Mesodermal cell (in vitro differentiated cells): ENCODE data around the gene EFR3B. TPM values are rescaled to one million over a fixed set of nuclear protein-coding genes. Genes with fewer than 3 reads are reported as not detected.
A peak's percentile ranks its signal among the peaks of the same experiment; 100 is the strongest.
"Not testable (repeated sequence)": the region's sequence is repeated elsewhere in the genome, so short reads cannot be mapped to it uniquely, and the experiment has no call there.

Source experiments
- H3K27ac ChIP-seq: 2 replicates; pipeline ENCODE4 v1.7.0; 2013; ENCODE audit warnings: mild to moderate bottlenecking, low read depth, low read length, moderate library complexity; ENCODE audit not compliant: severe bottlenecking
- H3K36me3 ChIP-seq: 2 replicates; pipeline ENCODE4 v1.7.1; 2013; ENCODE audit warnings: mild to moderate bottlenecking, low read length, moderate library complexity; ENCODE audit not compliant: control insufficient read depth, insufficient read depth
- H3K4me1 ChIP-seq: one replicate; pipeline ENCODE4 v1.7.1; 2013; ENCODE audit warnings: mild to moderate bottlenecking, low read length; ENCODE audit not compliant: insufficient read depth, control insufficient read depth, poor library complexity, severe bottlenecking
- H3K4me3 ChIP-seq: 2 replicates; pipeline ENCODE4 v1.7.0; 2013; ENCODE audit warnings: low read length, control low read depth, mild to moderate bottlenecking; ENCODE audit not compliant: insufficient read depth, poor library complexity, severe bottlenecking; ENCODE audit errors: extremely low read depth
- H3K9me3 ChIP-seq: 2 replicates; pipeline ENCODE4 v1.7.1; 2013; ENCODE audit warnings: mild to moderate bottlenecking, low read length, moderate library complexity; ENCODE audit not compliant: control insufficient read depth
- WGBS, 2 experiments: methylation state at CpG; one replicate each; pipeline ENCODE4 v1.1.5; 2013; ENCODE audit warnings: missing lambda C conversion rate in 2 of 2; ENCODE audit not compliant: insufficient coverage in 2 of 2; 5-methylcytosine and 5-hydroxymethylcytosine counted together
- polyA plus RNA-seq, 2 experiments: library from polyadenylated mRNA; stranded (reverse); fragments of 50-300 nt; gene quantifications; one replicate each; pipeline ENCODE4 v1.2.3, GENCODE V29; 2013

Gene EFR3B
- 8.1 TPM for polyA plus RNA-seq (2013, experiment 1 of 2)
- polyA plus RNA-seq (2013, experiment 2 of 2) = 6.0 TPM

- Histone ChIP-seq H3K4me3 (peak within 1 kb of the TSS; percentile 78), H3K9me3 (no peaks in the 10 kb centered on the region), H3K36me3 (no peaks in the 10 kb centered on the region), H3K4me1 (peaks cover 28% of the 10 kb centered on the region), H3K27ac (peak within 1 kb of the TSS; percentile 85)
- 0 to 1% methylated on average over 40 to 44 of the region's 54 CpGs for WGBS, 2 experiments
Measured at GRCh38 chr2:25041928-25042320, at the start of gene EFR3B. EFR3B (plus strand) TSS chr2:25042076; CDS start chr2:25042313, 237 bp downstream.

- Histone ChIP-seq H3K4me3 (no peak overlapping the region), H3K36me3 (no peaks in the 10 kb centered on the region), H3K27ac (no peak overlapping the region), H3K9me3 (no peaks in the 10 kb centered on the region), H3K4me1 (peaks cover 9% of the 10 kb centered on the region)
- 66 to 79% methylated on average over 5 to 6 of the region's 6 CpGs for WGBS, 2 experiments
Measured at GRCh38 chr2:24993406-24994145, 48.3 kb upstream of the EFR3B start.

- Histone ChIP-seq H3K27ac (no peak overlapping the region), H3K36me3 (no peaks in the 10 kb centered on the region), H3K4me3 (no peak overlapping the region), H3K4me1 (peaks cover 9% of the 10 kb centered on the region), H3K9me3 (no peaks in the 10 kb centered on the region)
- 92 to 100% methylated on average over 1 of the region's 1 CpG for WGBS, 2 experiments
Measured at GRCh38 chr2:24994146-24994724, 47.6 kb upstream of the EFR3B start.

- WGBS, 2 experiments = 80 to 100% methylated on average over 1 to 2 of the region's 8 CpGs
- not testable (repeated sequence) for H3K4me1 ChIP-seq, H3K36me3 ChIP-seq, H3K9me3 ChIP-seq, H3K4me3 ChIP-seq, H3K27ac ChIP-seq
Measured at GRCh38 chr2:24999097-24999496, 42.8 kb upstream of the EFR3B start.

GRCh38 chr2:25000036-25000435, 41.8 kb upstream of the EFR3B start:
- Histone ChIP-seq H3K4me1 (peaks cover 5% of the 10 kb centered on the region), H3K4me3 (no peak overlapping the region), H3K9me3 (no peaks in the 10 kb centered on the region), H3K27ac (no peak overlapping the region), H3K36me3 (no peaks in the 10 kb centered on the region)
- WGBS, 2 experiments = no CpG with 5 or more reads among the region's 4 CpGs

GRCh38 chr2:25000503-25001324, 41.2 kb upstream of the EFR3B start:
- H3K36me3 ChIP-seq = no peaks in the 10 kb centered on the region
- H3K4me1 ChIP-seq = peaks cover 5% of the 10 kb centered on the region
- no peak overlapping the region for H3K4me3 ChIP-seq
- H3K9me3 ChIP-seq = no peaks in the 10 kb centered on the region
- WGBS, 2 experiments = 62 to 64% methylated on average over 5 to 6 of the region's 6 CpGs
- no peak overlapping the region for H3K27ac ChIP-seq

- WGBS, 2 experiments = 91 to 95% methylated on average over 6 to 7 of the region's 7 CpGs
- no peaks in the 10 kb centered on the region for H3K36me3 ChIP-seq
- H3K4me1 ChIP-seq = peaks cover 5% of the 10 kb centered on the region
- no peak overlapping the region for H3K27ac ChIP-seq
- no peaks in the 10 kb centered on the region for H3K9me3 ChIP-seq
- no peak overlapping the region for H3K4me3 ChIP-seq
Measured at GRCh38 chr2:25001325-25001637, 40.6 kb upstream of the EFR3B start.

GRCh38 chr2:25002066-25002465, 39.8 kb upstream of the EFR3B start:
- H3K27ac ChIP-seq = no peak overlapping the region
- H3K4me3 ChIP-seq = no peak overlapping the region
- H3K4me1 ChIP-seq = peaks cover 2% of the 10 kb centered on the region
- H3K36me3 ChIP-seq = no peaks in the 10 kb centered on the region
- H3K9me3 ChIP-seq = no peaks in the 10 kb centered on the region
- WGBS, 2 experiments = 100% methylated on average over 1 of the region's 1 CpG; no CpG with 5 or more reads in 1 of the 2 experiments

GRCh38 chr2:25009954-25010353, 31.9 kb upstream of the EFR3B start:
- H3K4me1 ChIP-seq = no peaks in the 10 kb centered on the region
- 83 to 90% methylated on average over 10 to 11 of the region's 11 CpGs for WGBS, 2 experiments

GRCh38 chr2:25011342-25011741, 30.5 kb upstream of the EFR3B start:
- not testable (repeated sequence) for H3K4me3 ChIP-seq, H3K36me3 ChIP-seq, H3K9me3 ChIP-seq, H3K4me1 ChIP-seq, H3K27ac ChIP-seq
- 93 to 100% methylated on average over 1 of the region's 2 CpGs for WGBS, 2 experiments

More at GRCh38 chr2:25009954-25010353, 31.9 kb upstream of the EFR3B start:
- Histone ChIP-seq H3K36me3 (no peaks in the 10 kb centered on the region), H3K4me3 (no peak overlapping the region), H3K27ac (no peak overlapping the region), H3K9me3 (no peaks in the 10 kb centered on the region)
